SK-N-SH treated with all-trans-retinoic acid at 6 μM for 48 hours (cell line): Measurements from ENCODE around the gene AHCYL2.

Experiments used
- ATAC-seq: fragments of 200-7000 bp; cut with Tn5 transposase; 3 replicates; pipeline ENCODE4 v1.9.1; 2020; ENCODE audit warnings: mild to moderate bottlenecking, moderate library complexity
- ARNTL ChIP-seq: fragments of 450-650 bp; formaldehyde crosslinking; IDR thresholded peaks from 2 replicates; pipeline ENCODE4 v1.5.0; 2020; ENCODE audit warnings: low read depth, mild to moderate bottlenecking, moderate library complexity, borderline replicate concordance
- BACH2 ChIP-seq: fragments of 250-450 bp; sonication (Bioruptor Pico); IDR thresholded peaks from 2 replicates; pipeline ENCODE4 v1.9.0; 2021; ENCODE audit warnings: mild to moderate bottlenecking, borderline replicate concordance
- CREB5 ChIP-seq: fragments of 250-450 bp; sonication (Bioruptor Pico); IDR thresholded peaks from 2 replicates; pipeline ENCODE4 v1.5.1; 2020; ENCODE audit warnings: low read depth, mild to moderate bottlenecking, moderate library complexity
- CSDC2 ChIP-seq: fragments of 250-450 bp; sonication (Bioruptor Pico); IDR thresholded peaks from 2 replicates; pipeline ENCODE4 v1.5.0; 2020; ENCODE audit warnings: mild to moderate bottlenecking, moderate library complexity
- CSRNP3 ChIP-seq: fragments of 250-450 bp; sonication (Bioruptor Pico); IDR thresholded peaks from 2 replicates; pipeline ENCODE4 v1.5.1; 2021; ENCODE audit warnings: mild to moderate bottlenecking, moderate library complexity
- GLIS3 ChIP-seq: fragments of 250-450 bp; sonication (Bioruptor Pico); IDR thresholded peaks from 2 replicates; pipeline ENCODE4 v1.5.0; 2020; ENCODE audit warnings: mild to moderate bottlenecking, moderate library complexity
- ISL1 ChIP-seq: fragments of 250-450 bp; sonication (Bioruptor Pico); IDR thresholded peaks from 2 replicates; pipeline ENCODE4 v2.1.2; 2022; ENCODE audit warnings: mild to moderate bottlenecking, moderate library complexity
- PATZ1 ChIP-seq: fragments of 250-450 bp; sonication (Bioruptor Pico); IDR thresholded peaks from 2 replicates; pipeline ENCODE4 v1.8.0; 2020; ENCODE audit warnings: mild to moderate bottlenecking, moderate library complexity, borderline replicate concordance
- PPARA ChIP-seq: fragments of 250-450 bp; sonication (Bioruptor Pico); IDR thresholded peaks from 2 replicates; pipeline ENCODE4 v1.5.0; 2020; ENCODE audit warnings: mild to moderate bottlenecking, borderline replicate concordance
- RARB ChIP-seq: fragments of 250-450 bp; sonication (Bioruptor Pico); IDR thresholded peaks from 2 replicates; pipeline ENCODE4 v1.8.0; 2021; ENCODE audit warnings: mild to moderate bottlenecking, moderate library complexity
- SNAI2 ChIP-seq: fragments of 250-450 bp; sonication (Bioruptor Pico); IDR thresholded peaks from 2 replicates; pipeline ENCODE4 v1.5.0; 2020; ENCODE audit warnings: mild to moderate bottlenecking, moderate library complexity
- TCF4 ChIP-seq: fragments of 250-450 bp; sonication (Bioruptor Pico); IDR thresholded peaks from 2 replicates; pipeline ENCODE4 v1.8.0; 2021; ENCODE audit warnings: mild to moderate bottlenecking, moderate library complexity, borderline replicate concordance
- TOX ChIP-seq: fragments of 250-450 bp; sonication (Bioruptor Pico); IDR thresholded peaks from 2 replicates; pipeline ENCODE4 v1.8.0; 2021; ENCODE audit warnings: mild to moderate bottlenecking, moderate library complexity, borderline replicate concordance
- TSHZ2 ChIP-seq: fragments of 250-450 bp; sonication (Bioruptor Pico); IDR thresholded peaks from 2 replicates; pipeline ENCODE4 v1.5.0; 2020; ENCODE audit warnings: mild to moderate bottlenecking, moderate library complexity
- ZC3H10 ChIP-seq: fragments of 250-450 bp; sonication (Bioruptor Pico); IDR thresholded peaks from 2 replicates; pipeline ENCODE4 v1.5.1; 2021; ENCODE audit warnings: mild to moderate bottlenecking, moderate library complexity
- ZFP3 ChIP-seq: fragments of 250-450 bp; sonication (Bioruptor Pico); IDR thresholded peaks from 2 replicates; pipeline ENCODE4 v1.5.0; 2020; ENCODE audit warnings: mild to moderate bottlenecking, moderate library complexity
- ZFP30 ChIP-seq: fragments of 450-650 bp; formaldehyde crosslinking; IDR thresholded peaks from 2 replicates; pipeline ENCODE4 v1.5.0; 2022; ENCODE audit warnings: mild to moderate bottlenecking, moderate library complexity
- ZNF70 ChIP-seq: fragments of 450-650 bp; formaldehyde crosslinking; IDR thresholded peaks from 2 replicates; pipeline ENCODE4 v1.5.0; 2020; ENCODE audit warnings: mild to moderate bottlenecking, moderate library complexity
- ZNF8 ChIP-seq: fragments of 450-650 bp; formaldehyde crosslinking; IDR thresholded peaks from 2 replicates; pipeline ENCODE4 v1.5.0; 2020; ENCODE audit warnings: mild to moderate bottlenecking, moderate library complexity

Gene AHCYL2

GRCh38 chr7:129311429-129311828 is 86.6 kb downstream of the AHCYL2 start:
- TF ChIP-seq CSDC2 (CRISPR knock-in tag): no peak
- no peak for TF ChIP-seq RARB (CRISPR knock-in tag)
- TF ChIP-seq ARNTL: no peak
- TF ChIP-seq ISL1 (CRISPR knock-in tag): no peak
- no peak for TF ChIP-seq PATZ1 (CRISPR knock-in tag)
- TF ChIP-seq PPARA (CRISPR knock-in tag): no peak
- no peak for TF ChIP-seq GLIS3
- TF ChIP-seq ZNF70 (CRISPR knock-in tag): no peak
- no peak for TF ChIP-seq CSRNP3 (CRISPR knock-in tag)
- TF ChIP-seq ZNF8: no peak
- TF ChIP-seq TOX (CRISPR knock-in tag): no peak
- TF ChIP-seq SNAI2 (CRISPR knock-in tag): no peak
- TF ChIP-seq ZFP30: no peak
- no peak for TF ChIP-seq ZC3H10
- TF ChIP-seq TSHZ2 (CRISPR knock-in tag): no peak
- TF ChIP-seq TCF4 (CRISPR knock-in tag): no peak
- TF ChIP-seq, all 23 proteins: peak for 0
- no peak for ATAC-seq

- ATAC-seq: no peak
- no peak for TF ChIP-seq ZFP3 (CRISPR knock-in tag)
- no peak for TF ChIP-seq CSDC2 (CRISPR knock-in tag)
- TF ChIP-seq ISL1 (CRISPR knock-in tag): no peak
- TF ChIP-seq CREB5: no peak
- TF ChIP-seq TOX (CRISPR knock-in tag): no peak
- no peak for TF ChIP-seq PPARA (CRISPR knock-in tag)
- no peak for TF ChIP-seq BACH2 (CRISPR knock-in tag)
- no peak for TF ChIP-seq PATZ1 (CRISPR knock-in tag)
- TF ChIP-seq TSHZ2 (CRISPR knock-in tag): no peak
- no peak for TF ChIP-seq ZFP30
- TF ChIP-seq, all 23 proteins: peak for 0
Measured at GRCh38 chr7:129313282-129313681, 88.5 kb downstream of the AHCYL2 start.
